Body of pancreas (tissue), 4 donors: ENCODE data around the gene SLX9.

Experiments used
- CTCF ChIP-seq, 7 experiments: fragments of 450-650 bp in 4 of 7; fragments of 200-600 bp in 3 of 7; sonication (generic) in 3 of 7; IDR thresholded peaks; one replicate each; pipeline ENCODE4 v1.5.1; 2016 to 2019; ENCODE audit warnings: antibody characterized with exemption in 7 of 7
- POLR2A ChIP-seq, 3 donors: fragments of 450-650 bp; IDR thresholded peaks; one replicate each; pipeline ENCODE4 v1.6.1; 2016; ENCODE audit warnings: antibody characterized with exemption in 3 of 3, mild to moderate bottlenecking in 2 of 3

- TF ChIP-seq CTCF (IDR thresholded peaks at IDR 0.05) (no peak), POLR2A (IDR thresholded peaks at IDR 0.05) (no peak)
Measured at GRCh38 chr21:44998086-44998620, 58.3 kb downstream of the SLX9 start.
